HCT116 (cell line): ENCODE results near the gene MYO1B. TPM values are rescaled to one million over a fixed set of nuclear protein-coding genes. Genes with fewer than 3 reads are reported as not detected.

Source experiments
- ATAC-seq: fragments of 200-7000 bp; cut with Tn5 transposase; 2 replicates; pipeline ENCODE4 v1.9.1; 2020; ENCODE audit warnings: mild to moderate bottlenecking, moderate library complexity
- BruUV-seq: library from RNA; stranded (reverse); fragments of 400-500 nt; replicated peaks from 2 replicates; lab custom pipeline; 2021; lab: Mats Ljungman, UMichigan
- CTCF ChIA-PET: fragments of 300-600 bp; sonication (Branson Sonifier 250); formaldehyde crosslinking; loops from one replicate; lab custom pipeline; 2021; ENCODE audit warnings: antibody characterized with exemption; lab: Charles Lee
- POLR2A ChIA-PET: fragments of 300-600, 350-600 bp; sonication (Branson Sonifier 250); formaldehyde crosslinking; loops from one replicate; lab custom pipeline; 2021; ENCODE audit warnings: antibody characterized with exemption; lab: Charles Lee
- RAD21 ChIA-PET, 2 experiments: fragments of 300-600 bp; sonication (Branson Sonifier 250); formaldehyde crosslinking; loops; one replicate each; lab custom pipeline; 2023; ENCODE audit warnings: low total read pairs in 2 of 2; ENCODE audit not compliant: uncharacterized antibody in 2 of 2, unreplicated experiment in 2 of 2, low non-redundant PET in 1 of 2; lab: Charles Lee
- DNase-seq: peaks from one replicate; pipeline ENCODE4 v3.0.0-alpha.2; 2010; ENCODE audit warnings: low read depth, low spot score
- H2AFZ ChIP-seq: fragments of 200-600 bp; shearing (Covaris generic), sonication (generic); 2 replicates; pipeline ENCODE4 v1.6.1; 2017; ENCODE audit warnings: low read depth, mixed run types, mixed read lengths, antibody characterized with exemption, low read length; ENCODE audit not compliant: poor library complexity, severe bottlenecking
- H3K27ac ChIP-seq: 2 replicates; pipeline ENCODE4 v1.5.1; 2012; ENCODE audit warnings: low read depth, low read length
- H3K27me3 ChIP-seq: fragments of 200-600 bp; sonication (generic); 2 replicates; pipeline ENCODE4 v1.6.1; 2016; ENCODE audit warnings: mixed run types, low read length, mixed read lengths; ENCODE audit not compliant: insufficient read depth
- H3K36me3 ChIP-seq, 2 experiments: fragments of 200-500 bp in 1 of 2; fragments of 200-600 bp in 1 of 2; sonication (Bioruptor generic) in 1 of 2; sonication (generic) in 1 of 2; 2 replicates each; pipeline versions ENCODE4 v1.5.1 to v1.6.1; 2014 to 2016; ENCODE audit warnings: low read length in 2 of 2, inconsistent platforms in 1 of 2, mixed read lengths in 1 of 2, mixed run types in 1 of 2; ENCODE audit not compliant: insufficient read depth in 2 of 2, control insufficient read depth in 1 of 2
- H3K4me1 ChIP-seq, 2 experiments: fragments of 200-600 bp in 1 of 2; sonication (generic) in 1 of 2; 2 replicates each; pipeline versions ENCODE4 v1.5.1 to v1.6.1; 2012 to 2017; ENCODE audit warnings: low read length in 2 of 2, inconsistent platforms in 1 of 2, mild to moderate bottlenecking in 1 of 2, mixed read lengths in 1 of 2, mixed run types in 1 of 2, moderate library complexity in 1 of 2; ENCODE audit not compliant: insufficient read depth in 2 of 2, control insufficient read depth in 1 of 2
- H3K4me2 ChIP-seq: fragments of 200-600 bp; sonication (generic); 2 replicates; pipeline ENCODE4 v1.6.1; 2017; ENCODE audit warnings: mixed run types, low read length, mixed read lengths
- H3K4me3 ChIP-seq, 2 experiments: fragments of 200-600 bp in 1 of 2; sonication (generic) in 1 of 2; replicated peaks in 1 of 2; 2 replicates each; pipeline ENCODE4 v1.5.1; 2011 to 2016; ENCODE audit warnings: low read length in 2 of 2, control low read depth in 1 of 2, low read depth in 1 of 2, mild to moderate bottlenecking in 1 of 2, mixed read lengths in 1 of 2, mixed run types in 1 of 2
- H3K79me2 ChIP-seq: fragments of 200-600 bp; sonication (generic); 2 replicates; pipeline ENCODE4 v1.6.1; 2017; ENCODE audit warnings: mild to moderate bottlenecking, mixed run types, low read length, moderate library complexity, mixed read lengths; ENCODE audit not compliant: insufficient read depth
- H3K9ac ChIP-seq: fragments of 200-600 bp; sonication (generic); 2 replicates; pipeline ENCODE4 v1.6.1; 2016; ENCODE audit warnings: low read length, mixed read lengths
- H3K9me2 ChIP-seq: fragments of 200-600 bp; sonication (generic), shearing (Covaris generic); 2 replicates; pipeline ENCODE4 v1.6.1; 2017; ENCODE audit warnings: mixed run types, mild to moderate bottlenecking, moderate library complexity; ENCODE audit not compliant: insufficient read depth
- H3K9me3 ChIP-seq, 2 experiments: fragments of 200-500 bp in 1 of 2; fragments of 200-600 bp in 1 of 2; sonication (Bioruptor generic) in 1 of 2; sonication (generic) in 1 of 2; 2 replicates each; pipeline ENCODE4 v1.6.1; 2014 to 2017; ENCODE audit warnings: low read length in 2 of 2, mixed read lengths in 2 of 2, inconsistent platforms in 1 of 2, low read depth in 1 of 2, mild to moderate bottlenecking in 1 of 2, mixed run types in 1 of 2, moderate library complexity in 1 of 2; ENCODE audit not compliant: control insufficient read depth in 1 of 2, insufficient read depth in 1 of 2
- H4K20me1 ChIP-seq: fragments of 200-600 bp; sonication (generic), shearing (Covaris generic); 2 replicates; pipeline ENCODE4 v1.6.1; 2017; ENCODE audit warnings: mixed run types, mild to moderate bottlenecking, moderate library complexity; ENCODE audit not compliant: insufficient read depth
- ATF3 ChIP-seq: IDR thresholded peaks from 2 replicates; pipeline ENCODE4 v1.6.1; 2012
- CBX3 ChIP-seq: IDR thresholded peaks from 2 replicates; pipeline ENCODE4 v1.6.1; 2012; ENCODE audit warnings: low read depth
- FOSL1 ChIP-seq: IDR thresholded peaks from 2 replicates; pipeline ENCODE4 v1.6.1; 2012; ENCODE audit warnings: low read depth
- JUND ChIP-seq: IDR thresholded peaks from 2 replicates; pipeline ENCODE4 v1.6.1; 2012
- POLR2A ChIP-seq: IDR thresholded peaks from 2 replicates; pipeline ENCODE4 v1.7.0; 2011; ENCODE audit warnings: borderline replicate concordance; ENCODE audit not compliant: insufficient read depth, insufficient read length; ENCODE audit errors: extremely low read depth
- POLR2AphosphoS5 ChIP-seq: IDR thresholded peaks from 2 replicates; pipeline ENCODE4 v1.6.1; 2011; ENCODE audit warnings: mild to moderate bottlenecking, low read depth, low read length, moderate library complexity
- RAD21 ChIP-seq: IDR thresholded peaks from 2 replicates; pipeline ENCODE4 v1.6.1; 2012; ENCODE audit warnings: low read depth, mild to moderate bottlenecking
- REST ChIP-seq: IDR thresholded peaks from 2 replicates; pipeline ENCODE4 v1.6.1; 2012; ENCODE audit warnings: low read depth
- SRF ChIP-seq: IDR thresholded peaks from 2 replicates; pipeline ENCODE4 v1.6.1; 2012; ENCODE audit warnings: low read depth
- TCF7L2 ChIP-seq: IDR thresholded peaks from 2 replicates; pipeline ENCODE4 v1.7.0; 2011; ENCODE audit warnings: borderline replicate concordance, inconsistent platforms; ENCODE audit not compliant: insufficient read depth, insufficient read length; ENCODE audit errors: extremely low read depth
- intact Hi-C: fragments of 100-400 bp; cut with micrococcal nuclease; formaldehyde crosslinking; loops from 2 replicates; pipeline ENCODE4 v1.10.0; 2022
- total RNA-seq: library from RNA; stranded (reverse); gene quantifications from one replicate; pipeline ENCODE4 v1.2.1, GENCODE V29; 2021; ENCODE audit not compliant: unreplicated experiment
- TF ChIP-seq, protein P1 (sequence below): IDR thresholded peaks from 2 replicates; pipeline ENCODE4 v1.6.1; 2011; ENCODE audit warnings: mild to moderate bottlenecking, low read length, moderate library complexity; ENCODE audit not compliant: insufficient replicate concordance; ENCODE audit errors: extremely low read depth

The MYO1B gene
- total RNA-seq, 1 experiment from 2014 or later: 51.7 TPM

GRCh38 chr2:191329841-191330240 is 84.6 kb downstream of the MYO1B start:
- H3K9ac ChIP-seq: no peak overlapping the region
- peaks cover 0 to 2% of the 10 kb centered on the region in 2 experiments; a peak in 1 of 4 replicates for H3K36me3 ChIP-seq
- no peak overlapping the region for H2AFZ ChIP-seq
- H3K9me2 ChIP-seq: no peaks in the 10 kb centered on the region
- ATAC-seq (no peak), DNase-seq (no peak)
- BruUV-seq: no TSS peak
- H3K4me2 ChIP-seq: no peak overlapping the region
- intact Hi-C loops: no loop called here
- no peaks in the 10 kb centered on the region for H3K9me3 ChIP-seq
- ChIA-PET RAD21 (no interaction called here), POLR2A (no interaction called here), CTCF (no interaction called here)
- no peaks in the 10 kb centered on the region; the same call in 1 of the 2 replicates for H3K79me2 ChIP-seq
- no peaks in the 10 kb centered on the region for H3K27me3 ChIP-seq
- H3K4me1 ChIP-seq: no peaks in the 10 kb centered on the region
- H4K20me1 ChIP-seq: no peaks in the 10 kb centered on the region
- no peak overlapping the region for H3K4me3 ChIP-seq
- TF ChIP-seq FOSL1: no peak
- TF ChIP-seq, protein P1, sequence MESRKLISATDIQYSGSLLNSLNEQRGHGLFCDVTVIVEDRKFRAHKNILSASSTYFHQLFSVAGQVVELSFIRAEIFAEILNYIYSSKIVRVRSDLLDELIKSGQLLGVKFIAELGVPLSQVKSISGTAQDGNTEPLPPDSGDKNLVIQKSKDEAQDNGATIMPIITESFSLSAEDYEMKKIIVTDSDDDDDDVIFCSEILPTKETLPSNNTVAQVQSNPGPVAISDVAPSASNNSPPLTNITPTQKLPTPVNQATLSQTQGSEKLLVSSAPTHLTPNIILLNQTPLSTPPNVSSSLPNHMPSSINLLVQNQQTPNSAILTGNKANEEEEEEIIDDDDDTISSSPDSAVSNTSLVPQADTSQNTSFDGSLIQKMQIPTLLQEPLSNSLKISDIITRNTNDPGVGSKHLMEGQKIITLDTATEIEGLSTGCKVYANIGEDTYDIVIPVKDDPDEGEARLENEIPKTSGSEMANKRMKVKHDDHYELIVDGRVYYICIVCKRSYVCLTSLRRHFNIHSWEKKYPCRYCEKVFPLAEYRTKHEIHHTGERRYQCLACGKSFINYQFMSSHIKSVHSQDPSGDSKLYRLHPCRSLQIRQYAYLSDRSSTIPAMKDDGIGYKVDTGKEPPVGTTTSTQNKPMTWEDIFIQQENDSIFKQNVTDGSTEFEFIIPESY: no peak
- TF ChIP-seq RAD21: no peak
- no peak for TF ChIP-seq CBX3
- no peak for TF ChIP-seq ATF3
- TF ChIP-seq TCF7L2: no peak
- no peak for TF ChIP-seq POLR2AphosphoS5
- TF ChIP-seq POLR2A: no peak
- no peak for TF ChIP-seq JUND
- TF ChIP-seq SRF: no peak
- no peak for TF ChIP-seq REST
- no peak overlapping the region for H3K27ac ChIP-seq
